SK-N-SH (cell line): ENCODE results near the gene SAMD4B. TPM values are rescaled to one million over a fixed set of nuclear protein-coding genes. Genes with fewer than 3 reads are reported as not detected.

Experiments
- CTCF ChIA-PET: fragments of 300-600, 350-600 bp; formaldehyde crosslinking; extraction: SDS; loops from one replicate; lab custom pipeline; 2021; lab: Yijun Ruan, JAX
- POLR2A ChIA-PET: fragments of 350-600 bp; sonication (Branson Sonifier 250); formaldehyde crosslinking; extraction: SDS; loops from one replicate; lab custom pipeline; 2020; ENCODE audit warnings: antibody characterized with exemption, inconsistent platforms; lab: Yijun Ruan, JAX
- DNase-seq: peaks from one replicate; pipeline ENCODE4 v3.0.0; 2012
- H2AFZ ChIP-seq: fragments of 200-600 bp; sonication (generic); 2 replicates; pipeline ENCODE4 v1.8.1; 2016; ENCODE audit warnings: antibody characterized with exemption, mild to moderate bottlenecking, low read depth
- H3F3A ChIP-seq: fragments of 200-600 bp; sonication (generic); replicated peaks from 2 replicates; pipeline ENCODE3; 2016; ENCODE audit warnings: antibody characterized with exemption, mild to moderate bottlenecking; ENCODE audit not compliant: insufficient read depth
- H3K27ac ChIP-seq, 2 experiments: fragments of 200-500 bp in 1 of 2; fragments of 200-600 bp in 1 of 2; sonication (Bioruptor generic) in 1 of 2; sonication (generic), shearing (Covaris generic) in 1 of 2; 2 replicates each; pipeline versions ENCODE4 v1.5.1 to v1.6.1; 2014 to 2016; ENCODE audit warnings: low read depth in 2 of 2, inconsistent platforms in 1 of 2, low read length in 1 of 2, mild to moderate bottlenecking in 1 of 2, mixed read lengths in 1 of 2
- H3K27me3 ChIP-seq: fragments of 200-600 bp; sonication (generic), shearing (Covaris generic); 2 replicates; pipeline ENCODE4 v1.6.1; 2016; ENCODE audit warnings: mixed run types; ENCODE audit not compliant: insufficient read depth
- H3K36me3 ChIP-seq, 2 experiments: fragments of 200-500 bp in 1 of 2; fragments of 200-600 bp in 1 of 2; sonication (Bioruptor generic) in 1 of 2; sonication (generic) in 1 of 2; replicated peaks in 1 of 2; 2 replicates each; pipeline versions ENCODE3 to v1.5.1; 2014 to 2016; ENCODE audit warnings: low read length in 1 of 2, mild to moderate bottlenecking in 1 of 2; ENCODE audit not compliant: insufficient read depth in 2 of 2, control insufficient read depth in 1 of 2
- H3K4me1 ChIP-seq, 2 experiments: fragments of 200-500 bp in 1 of 2; fragments of 200-600 bp in 1 of 2; sonication (Bioruptor generic) in 1 of 2; sonication (generic), shearing (Covaris generic) in 1 of 2; 2 replicates each; pipeline versions ENCODE4 v1.5.1 to v1.6.1; 2014 to 2016; ENCODE audit warnings: low read depth in 1 of 2, low read length in 1 of 2, mixed run types in 1 of 2; ENCODE audit not compliant: insufficient read depth in 2 of 2, control insufficient read depth in 1 of 2
- H3K4me2 ChIP-seq: fragments of 200-600 bp; sonication (generic), shearing (Covaris generic); 2 replicates; pipeline ENCODE4 v1.6.1; 2017; ENCODE audit warnings: mixed run types
- H3K4me3 ChIP-seq, 2 experiments: fragments of 200-500 bp in 1 of 2; fragments of 200-600 bp in 1 of 2; sonication (Bioruptor generic) in 1 of 2; sonication (generic), shearing (Covaris generic) in 1 of 2; 2 replicates each; pipeline versions ENCODE4 v1.5.1 to v1.8.1; 2014 to 2016; ENCODE audit warnings: low read depth in 2 of 2, inconsistent platforms in 1 of 2, low read length in 1 of 2, mild to moderate bottlenecking in 1 of 2, mixed read lengths in 1 of 2, moderate library complexity in 1 of 2
- H3K79me2 ChIP-seq: fragments of 200-600 bp; sonication (generic); 2 replicates; pipeline ENCODE4 v1.8.1; 2017; ENCODE audit warnings: mild to moderate bottlenecking; ENCODE audit not compliant: insufficient read depth
- H3K9ac ChIP-seq: fragments of 200-600 bp; sonication (generic); 2 replicates; pipeline ENCODE4 v1.6.1; 2017; ENCODE audit warnings: mixed run types
- H3K9me2 ChIP-seq: fragments of 200-600 bp; sonication (generic); 2 replicates; pipeline ENCODE4 v1.6.1; 2017; ENCODE audit warnings: mixed run types
- H3K9me3 ChIP-seq: fragments of 200-600 bp; sonication (generic); 2 replicates; pipeline ENCODE4 v1.6.1; 2017; ENCODE audit warnings: mixed run types, mild to moderate bottlenecking, moderate library complexity
- H4K20me1 ChIP-seq: fragments of 200-600 bp; sonication (generic); 2 replicates; pipeline ENCODE4 v1.6.1; 2017; ENCODE audit warnings: mild to moderate bottlenecking, mixed run types; ENCODE audit not compliant: insufficient read depth
- ELF1 ChIP-seq: IDR thresholded peaks from 2 replicates; pipeline ENCODE4 v1.4.0; 2012
- FOXJ3 ChIP-seq: sonication (generic); formaldehyde crosslinking; IDR thresholded peaks from 2 replicates; pipeline ENCODE4 v1.5.1; 2020; ENCODE audit warnings: mild to moderate bottlenecking, missing genetic modification reagents
- GATA2 ChIP-seq: sonication (generic); formaldehyde crosslinking; IDR thresholded peaks from 2 replicates; pipeline ENCODE4 v1.5.0; 2020; ENCODE audit warnings: mild to moderate bottlenecking, missing genetic modification reagents
- NFIC ChIP-seq: IDR thresholded peaks from 2 replicates; pipeline ENCODE4 v1.4.0; 2012; ENCODE audit warnings: borderline replicate concordance
- RAD21 ChIP-seq: IDR thresholded peaks from 2 replicates; pipeline ENCODE4 v1.6.1; 2012; ENCODE audit warnings: mild to moderate bottlenecking, low read length
- RCOR1 ChIP-seq: fragments of 150-350 bp; IDR thresholded peaks from 2 replicates; pipeline ENCODE4 v1.6.1; 2017; ENCODE audit warnings: antibody characterized with exemption, low read length
- RXRA ChIP-seq: IDR thresholded peaks from 2 replicates; pipeline ENCODE4 v1.4.0; 2012; ENCODE audit warnings: low read depth, mild to moderate bottlenecking, borderline replicate concordance
- YY1 ChIP-seq: IDR thresholded peaks from 2 replicates; pipeline ENCODE4 v1.4.0; 2012; ENCODE audit warnings: low read depth, mild to moderate bottlenecking
- WGBS: methylation state at CpG from one replicate; pipeline ENCODE4 v1.1.6; 2017; ENCODE audit warnings: low lambda C conversion rate; 5-methylcytosine and 5-hydroxymethylcytosine counted together
- polyA plus RNA-seq, 3 experiments: library from polyadenylated mRNA; depleted of rRNA; stranded (reverse); fragments of >200 nt; gene quantifications; 2 replicates each; pipeline ENCODE4 v1.2.3, GENCODE V29; 2012
- TF ChIP-seq, protein P1 (sequence below): IDR thresholded peaks from 2 replicates; pipeline ENCODE4 v1.6.1; 2012; ENCODE audit warnings: mild to moderate bottlenecking, low read depth, low read length, moderate library complexity
- TF ChIP-seq, protein P2 (sequence below): IDR thresholded peaks from 2 replicates; pipeline ENCODE4 v1.4.0; 2012; ENCODE audit warnings: low read depth, borderline replicate concordance
- TF ChIP-seq, protein P3 (sequence below): fragments of 150-350 bp; IDR thresholded peaks from 2 replicates; pipeline ENCODE4 v1.6.1; 2017; ENCODE audit warnings: antibody characterized with exemption, low read length, low read depth, borderline replicate concordance
- TF ChIP-seq, protein P4 (sequence below): IDR thresholded peaks from 2 replicates; pipeline ENCODE4 v1.4.0; 2012; ENCODE audit warnings: low read depth, borderline replicate concordance

SAMD4B gene
- polyA plus RNA-seq, 1 of the 3 experiments (the other 2 are of a cell fraction) = 83.0 TPM

DNA sequence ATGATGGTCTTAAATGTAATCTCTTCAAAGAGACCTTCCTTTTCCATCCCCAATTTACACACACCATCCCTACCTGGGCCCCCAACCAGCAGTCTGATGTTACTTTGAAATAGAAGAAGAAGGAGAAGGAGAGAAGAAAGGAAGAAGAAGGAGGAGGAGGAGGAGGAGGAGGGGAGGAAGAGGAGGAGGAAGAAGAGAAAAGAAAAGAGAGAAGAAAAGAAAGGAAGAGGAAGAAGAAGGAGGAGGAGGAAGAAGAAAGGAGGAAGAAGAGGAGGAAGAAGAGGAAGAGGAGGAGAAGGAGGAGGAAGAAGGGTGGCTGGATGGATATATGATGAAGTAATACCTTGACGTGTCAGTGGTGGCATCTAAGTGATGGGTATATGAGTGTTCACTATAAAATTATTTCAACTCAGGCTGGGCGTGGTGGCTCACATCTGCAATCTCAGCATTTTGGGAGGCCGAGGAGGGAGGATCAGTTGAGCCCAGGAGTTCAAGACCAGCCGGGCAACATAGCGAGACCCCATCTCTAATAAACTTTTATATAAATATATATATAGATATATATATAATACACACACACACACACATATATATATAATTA, 17.9 kb upstream of the SAMD4B start:
- no peak for DNase-seq
- CTCF ChIA-PET = interaction anchor here (0.7 to 2.2 kb wide), 2 partner anchors 214 to 319 kb away, joined by 3 to 16 read pairs; no protein-coding TSS in a partner anchor

DNA sequence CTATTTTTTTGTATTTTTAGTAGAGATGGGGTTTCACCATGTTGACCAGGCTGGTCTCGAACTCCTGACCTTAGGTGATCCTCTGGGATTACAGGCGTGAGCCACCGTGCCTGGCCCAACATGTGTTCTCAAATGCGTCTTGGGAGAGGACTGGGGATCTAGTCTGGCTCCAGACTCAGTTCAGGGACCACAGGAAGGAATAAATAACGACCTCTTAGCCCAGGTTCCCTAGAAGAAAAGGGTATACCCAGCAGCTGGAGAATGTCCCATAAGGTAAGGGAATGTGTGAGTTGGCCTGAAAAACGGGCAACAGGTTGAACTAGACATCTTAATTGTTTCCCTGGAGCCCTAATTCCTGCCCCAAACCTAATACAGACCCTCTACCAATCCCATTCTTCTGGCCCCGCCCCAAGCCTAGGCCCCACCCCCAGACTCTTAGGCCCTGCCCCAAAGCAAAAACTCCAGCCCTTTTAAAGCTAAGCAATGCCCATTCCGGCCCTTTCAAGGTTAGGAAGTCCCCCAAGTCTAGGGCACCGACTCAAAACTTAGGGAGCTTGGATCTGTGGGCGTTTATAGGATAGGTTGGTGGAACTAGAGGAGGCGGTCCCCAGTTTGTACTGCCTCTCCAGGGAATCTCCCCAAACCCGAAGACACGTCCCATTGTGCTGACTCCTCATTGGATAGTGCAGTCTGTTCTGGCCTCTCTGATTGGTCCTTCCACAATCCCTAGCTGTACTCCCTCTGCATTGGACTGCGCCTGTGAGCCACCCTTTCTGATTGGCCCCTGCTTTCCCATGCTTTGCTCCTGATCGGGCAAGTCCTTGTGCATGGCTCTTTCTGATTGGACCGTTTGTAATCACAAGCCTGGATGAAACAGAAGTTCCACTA, 16.2 kb upstream of the SAMD4B start:
- Histone ChIP-seq H4K20me1 (no peaks in the 10 kb centered on the region), H3K27ac (no peak overlapping the region), H3K4me1 (peaks cover 0 to 2% of the 10 kb centered on the region in 2 experiments; a peak in 1 of 4 replicates), H3K4me2 (no peak overlapping the region), H2AFZ (no peak overlapping the region), H3F3A (peaks cover 4% of the 10 kb centered on the region), H3K9me3 (no peaks in the 10 kb centered on the region), H3K9me2 (no peaks in the 10 kb centered on the region), H3K27me3 (no peaks in the 10 kb centered on the region), H3K79me2 (no peaks in the 10 kb centered on the region), H3K9ac (no peak overlapping the region), H3K36me3 (no peaks in the 10 kb centered on the region), H3K4me3 (no peak overlapping the region)
- peak; percentile 53 for DNase-seq
- CTCF ChIA-PET = interaction anchor here (0.8 to 3.8 kb wide), 9 partner anchors 10 to 214 kb away, joined by 3 to 64 read pairs (median 6); partner anchors contain the start of genes GMFG and RPS16
- WGBS = 65% methylated on average over 16 of the region's 16 CpGs
- POLR2A ChIA-PET = no interaction called here
- no peak for TF ChIP-seq FOXJ3
- no peak for TF ChIP-seq GATA2 (CRISPR knock-in tag)
- TF ChIP-seq, protein P1, sequence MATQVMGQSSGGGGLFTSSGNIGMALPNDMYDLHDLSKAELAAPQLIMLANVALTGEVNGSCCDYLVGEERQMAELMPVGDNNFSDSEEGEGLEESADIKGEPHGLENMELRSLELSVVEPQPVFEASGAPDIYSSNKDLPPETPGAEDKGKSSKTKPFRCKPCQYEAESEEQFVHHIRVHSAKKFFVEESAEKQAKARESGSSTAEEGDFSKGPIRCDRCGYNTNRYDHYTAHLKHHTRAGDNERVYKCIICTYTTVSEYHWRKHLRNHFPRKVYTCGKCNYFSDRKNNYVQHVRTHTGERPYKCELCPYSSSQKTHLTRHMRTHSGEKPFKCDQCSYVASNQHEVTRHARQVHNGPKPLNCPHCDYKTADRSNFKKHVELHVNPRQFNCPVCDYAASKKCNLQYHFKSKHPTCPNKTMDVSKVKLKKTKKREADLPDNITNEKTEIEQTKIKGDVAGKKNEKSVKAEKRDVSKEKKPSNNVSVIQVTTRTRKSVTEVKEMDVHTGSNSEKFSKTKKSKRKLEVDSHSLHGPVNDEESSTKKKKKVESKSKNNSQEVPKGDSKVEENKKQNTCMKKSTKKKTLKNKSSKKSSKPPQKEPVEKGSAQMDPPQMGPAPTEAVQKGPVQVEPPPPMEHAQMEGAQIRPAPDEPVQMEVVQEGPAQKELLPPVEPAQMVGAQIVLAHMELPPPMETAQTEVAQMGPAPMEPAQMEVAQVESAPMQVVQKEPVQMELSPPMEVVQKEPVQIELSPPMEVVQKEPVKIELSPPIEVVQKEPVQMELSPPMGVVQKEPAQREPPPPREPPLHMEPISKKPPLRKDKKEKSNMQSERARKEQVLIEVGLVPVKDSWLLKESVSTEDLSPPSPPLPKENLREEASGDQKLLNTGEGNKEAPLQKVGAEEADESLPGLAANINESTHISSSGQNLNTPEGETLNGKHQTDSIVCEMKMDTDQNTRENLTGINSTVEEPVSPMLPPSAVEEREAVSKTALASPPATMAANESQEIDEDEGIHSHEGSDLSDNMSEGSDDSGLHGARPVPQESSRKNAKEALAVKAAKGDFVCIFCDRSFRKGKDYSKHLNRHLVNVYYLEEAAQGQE = no peak
- TF ChIP-seq RXRA = no peak
- no peak for TF ChIP-seq NFIC
- TF ChIP-seq, protein P2, sequence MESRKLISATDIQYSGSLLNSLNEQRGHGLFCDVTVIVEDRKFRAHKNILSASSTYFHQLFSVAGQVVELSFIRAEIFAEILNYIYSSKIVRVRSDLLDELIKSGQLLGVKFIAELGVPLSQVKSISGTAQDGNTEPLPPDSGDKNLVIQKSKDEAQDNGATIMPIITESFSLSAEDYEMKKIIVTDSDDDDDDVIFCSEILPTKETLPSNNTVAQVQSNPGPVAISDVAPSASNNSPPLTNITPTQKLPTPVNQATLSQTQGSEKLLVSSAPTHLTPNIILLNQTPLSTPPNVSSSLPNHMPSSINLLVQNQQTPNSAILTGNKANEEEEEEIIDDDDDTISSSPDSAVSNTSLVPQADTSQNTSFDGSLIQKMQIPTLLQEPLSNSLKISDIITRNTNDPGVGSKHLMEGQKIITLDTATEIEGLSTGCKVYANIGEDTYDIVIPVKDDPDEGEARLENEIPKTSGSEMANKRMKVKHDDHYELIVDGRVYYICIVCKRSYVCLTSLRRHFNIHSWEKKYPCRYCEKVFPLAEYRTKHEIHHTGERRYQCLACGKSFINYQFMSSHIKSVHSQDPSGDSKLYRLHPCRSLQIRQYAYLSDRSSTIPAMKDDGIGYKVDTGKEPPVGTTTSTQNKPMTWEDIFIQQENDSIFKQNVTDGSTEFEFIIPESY = no peak
- no peak for TF ChIP-seq RAD21
- no peak for TF ChIP-seq YY1
- no peak for TF ChIP-seq ELF1

More for the DNA sequence above, 17.9 kb upstream of the SAMD4B start:
- Histone ChIP-seq H3K9me3 (no peaks in the 10 kb centered on the region), H2AFZ (no peak overlapping the region), H3F3A (peaks cover 4% of the 10 kb centered on the region), H3K27me3 (no peaks in the 10 kb centered on the region), H3K4me3 (no peak overlapping the region), H3K4me1 (peaks cover 0 to 6% of the 10 kb centered on the region in 2 experiments; a peak in 1 of 4 replicates), H3K36me3 (no peaks in the 10 kb centered on the region), H3K79me2 (no peaks in the 10 kb centered on the region), H3K27ac (no peak overlapping the region), H3K9ac (no peak overlapping the region), H3K9me2 (no peaks in the 10 kb centered on the region), H4K20me1 (no peaks in the 10 kb centered on the region), H3K4me2 (no peak overlapping the region)
- POLR2A ChIA-PET = interaction anchor here (1.2 kb wide), 1 partner anchor 21 kb away, joined by 7 read pairs; no protein-coding TSS in a partner anchor
- WGBS = 70% methylated on average over 5 of the region's 5 CpGs
- TF ChIP-seq, protein P3, sequence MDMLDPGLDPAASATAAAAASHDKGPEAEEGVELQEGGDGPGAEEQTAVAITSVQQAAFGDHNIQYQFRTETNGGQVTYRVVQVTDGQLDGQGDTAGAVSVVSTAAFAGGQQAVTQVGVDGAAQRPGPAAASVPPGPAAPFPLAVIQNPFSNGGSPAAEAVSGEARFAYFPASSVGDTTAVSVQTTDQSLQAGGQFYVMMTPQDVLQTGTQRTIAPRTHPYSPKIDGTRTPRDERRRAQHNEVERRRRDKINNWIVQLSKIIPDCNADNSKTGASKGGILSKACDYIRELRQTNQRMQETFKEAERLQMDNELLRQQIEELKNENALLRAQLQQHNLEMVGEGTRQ = no peak
- TF ChIP-seq, protein P4, sequence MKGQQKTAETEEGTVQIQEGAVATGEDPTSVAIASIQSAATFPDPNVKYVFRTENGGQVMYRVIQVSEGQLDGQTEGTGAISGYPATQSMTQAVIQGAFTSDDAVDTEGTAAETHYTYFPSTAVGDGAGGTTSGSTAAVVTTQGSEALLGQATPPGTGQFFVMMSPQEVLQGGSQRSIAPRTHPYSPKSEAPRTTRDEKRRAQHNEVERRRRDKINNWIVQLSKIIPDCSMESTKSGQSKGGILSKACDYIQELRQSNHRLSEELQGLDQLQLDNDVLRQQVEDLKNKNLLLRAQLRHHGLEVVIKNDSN = no peak
- TF ChIP-seq, protein P2 = no peak
- TF ChIP-seq RCOR1 (no peak), FOXJ3 (no peak)
